Activated CD8-positive, alpha-beta memory T cell treated with anti-CD3 and anti-CD28 coated beads for 4 hours (primary cell): ENCODE results near the gene PANX3.
"Not testable (repeated sequence)": the region's sequence is repeated elsewhere in the genome, so short reads cannot be mapped to it uniquely, and the experiment has no call there.

Experiments
- DNase-seq, 2 donors: peaks; one replicate each; pipeline ENCODE4 v3.0.0-alpha.2; 2020; ENCODE audit warnings: low read depth in 2 of 2

PANX3 gene

GRCh38 chr11:124611064-124611463, at the start of gene PANX3:
PANX3 (plus strand) TSS chr11:124611428; CDS start chr11:124611557, 129 bp downstream.
- no peak for DNase-seq

- no peak for DNase-seq
Measured at GRCh38 chr11:124569697-124570096, 41.5 kb upstream of the PANX3 start, which contains the start of gene OR8A1. OR8A1 (plus strand) TSS chr11:124569997; CDS start chr11:124570120, 123 bp downstream.

GRCh38 chr11:124570160-124570559, 41.1 kb upstream of the PANX3 start:
- no peak for DNase-seq

GRCh38 chr11:124577716-124578427, 33.4 kb upstream of the PANX3 start:
- DNase-seq = no peak

GRCh38 chr11:124578761-124579160, 32.5 kb upstream of the PANX3 start:
- no peak for DNase-seq

GRCh38 chr11:124581817-124582216, 29.4 kb upstream of the PANX3 start:
- no peak for DNase-seq

- no peak for DNase-seq
Measured at GRCh38 chr11:124582565-124582964, 28.7 kb upstream of the PANX3 start.

- DNase-seq = no peak
Measured at GRCh38 chr11:124583781-124584180, 27.4 kb upstream of the PANX3 start.

- no peak for DNase-seq
Measured at GRCh38 chr11:124584681-124585372, 26.4 kb upstream of the PANX3 start.

- DNase-seq = no peak
Measured at GRCh38 chr11:124586238-124586860, 24.9 kb upstream of the PANX3 start.

GRCh38 chr11:124591430-124591829, 19.8 kb upstream of the PANX3 start:
- no peak for DNase-seq

GRCh38 chr11:124592627-124593026, 18.6 kb upstream of the PANX3 start:
- DNase-seq = no peak

- no peak for DNase-seq
Measured at GRCh38 chr11:124595302-124595701, 15.9 kb upstream of the PANX3 start.

GRCh38 chr11:124597626-124598025, 13.6 kb upstream of the PANX3 start:
- DNase-seq = no peak

- no peak for DNase-seq
Measured at GRCh38 chr11:124600621-124601320, 10.5 kb upstream of the PANX3 start.

- DNase-seq = no peak
Measured at GRCh38 chr11:124602193-124602592, 9.0 kb upstream of the PANX3 start.

- not testable (repeated sequence) for DNase-seq
Measured at GRCh38 chr11:124602723-124603122, 8.5 kb upstream of the PANX3 start.

- no peak for DNase-seq
Measured at GRCh38 chr11:124605719-124606118, 5.5 kb upstream of the PANX3 start.

GRCh38 chr11:124608147-124608546, 3.1 kb upstream of the PANX3 start:
- DNase-seq = no peak

GRCh38 chr11:124610295-124610694, 933 bp upstream of the PANX3 start:
- DNase-seq = no peak

- DNase-seq = no peak
Measured at GRCh38 chr11:124612045-124612444, 817 bp downstream of the PANX3 start.

- no peak for DNase-seq
Measured at GRCh38 chr11:124612567-124613246, 1.5 kb downstream of the PANX3 start.
